DLD1 (cell line): Measurements from ENCODE around the gene CLCN3.
"Not testable (repeated sequence)": the region's sequence is repeated elsewhere in the genome, so short reads cannot be mapped to it uniquely, and the experiment has no call there.

Source experiments
- in situ Hi-C: cut with HindIII; loops from 2 replicates; pipeline ENCODE4 v1.10.0; 2017; ENCODE audit warnings: low sequenced_read_pairs

Gene CLCN3

DNA sequence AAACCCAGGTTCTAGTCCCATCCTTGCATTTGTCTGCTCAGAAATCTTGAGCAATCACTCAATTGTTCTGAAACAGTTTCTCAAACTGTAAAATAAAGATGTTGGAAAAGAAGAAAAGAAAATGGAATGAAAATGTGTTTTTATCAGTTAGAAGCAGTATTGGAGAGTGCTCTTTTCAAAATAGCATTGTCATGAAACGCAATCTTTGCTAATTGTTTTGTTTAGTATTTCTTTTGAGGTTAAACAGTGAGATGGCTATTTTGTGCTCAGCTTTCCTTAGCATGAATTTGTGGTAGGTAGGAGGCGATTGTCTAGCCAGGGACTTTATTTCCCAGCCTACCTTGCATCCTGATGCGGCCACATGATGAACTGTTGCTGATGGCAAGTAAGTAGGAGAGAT is 148.0 kb downstream of the CLCN3 start:
- in situ Hi-C loops: no loop called here

DNA sequence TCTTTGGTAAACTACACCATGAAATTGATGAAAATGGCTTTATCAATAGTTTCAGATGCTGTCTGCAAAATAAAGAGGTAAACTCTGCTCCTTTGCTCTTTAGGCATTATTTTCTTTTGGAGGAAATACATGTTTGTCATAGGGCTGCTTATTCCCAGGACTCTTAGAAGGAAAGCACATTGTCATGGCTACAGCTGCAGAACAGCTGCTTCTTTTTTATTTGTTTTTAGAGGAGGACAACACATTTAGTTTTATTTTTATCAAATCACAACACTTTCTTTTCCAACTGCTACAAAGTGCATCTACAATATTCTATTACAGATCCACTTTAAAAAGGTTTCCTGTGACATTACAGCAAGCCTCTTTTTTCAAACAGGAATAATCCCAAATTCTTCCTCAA is 150.0 kb downstream of the CLCN3 start:
- in situ Hi-C loops: no loop called here

DNA sequence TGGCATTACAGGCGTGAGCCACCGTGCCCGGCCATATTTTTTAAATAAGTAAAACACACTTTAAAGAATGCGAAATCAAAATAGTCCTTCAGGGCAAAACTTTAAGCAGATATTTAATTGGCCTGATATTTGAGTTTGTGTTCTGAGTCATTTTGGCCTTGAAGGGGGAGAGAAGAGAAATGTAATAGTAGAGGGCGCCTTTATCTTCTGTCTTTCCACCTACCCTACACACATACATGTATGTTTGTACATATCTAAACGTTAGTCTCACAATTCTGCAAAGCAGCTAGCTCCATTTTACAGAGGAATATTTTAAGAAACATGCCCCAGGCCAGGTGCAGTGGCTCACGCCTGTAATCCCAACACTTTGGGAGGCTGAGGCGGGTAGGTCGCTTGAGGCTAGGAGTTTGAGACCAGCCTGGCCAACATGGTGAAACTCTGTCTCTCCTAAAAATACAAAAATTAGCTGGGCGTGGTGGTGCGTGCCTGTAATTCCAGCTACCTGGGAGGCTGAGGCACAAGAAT is 151.2 kb downstream of the CLCN3 start:
- in situ Hi-C loops: not testable (repeated sequence)
